GM19395 (cell line): ENCODE results near the gene CDK6.
A peak's percentile ranks its signal among the peaks of the same experiment; 100 is the strongest.

Experiments used
- ATAC-seq: cut with Tn5 transposase; IDR thresholded peaks from one replicate; pipeline ENCODE4 v1.9.1; 2021; ENCODE audit warnings: mild to moderate bottlenecking, moderate library complexity; ENCODE audit not compliant: unreplicated experiment

Gene CDK6

GRCh38 chr7:92715963-92716362 lies 120.4 kb downstream of the CDK6 start:
- no peak for ATAC-seq

GRCh38 chr7:92714767-92715166 lies 121.6 kb downstream of the CDK6 start:
- ATAC-seq, result no peak

DNA sequence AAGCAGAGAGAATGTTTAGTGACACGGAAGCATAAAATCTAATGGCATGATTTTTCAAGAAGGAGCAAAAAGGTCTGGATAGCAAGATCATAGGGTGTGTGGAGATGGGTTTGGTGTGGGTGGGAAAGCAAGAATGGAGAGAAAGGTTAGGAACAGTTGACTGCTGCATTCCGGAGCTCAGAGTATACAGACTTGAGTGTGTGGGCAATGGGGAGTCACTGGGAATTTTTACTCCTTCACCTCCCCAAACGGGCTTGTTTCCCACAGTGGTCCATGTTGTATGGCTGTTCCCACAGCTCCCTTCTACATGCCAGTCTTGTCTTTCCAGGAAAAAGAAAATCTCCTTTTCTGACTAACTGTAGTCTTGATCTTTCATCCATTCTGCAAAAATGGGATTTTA lies 122.1 kb downstream of the CDK6 start:
- no peak for ATAC-seq

DNA sequence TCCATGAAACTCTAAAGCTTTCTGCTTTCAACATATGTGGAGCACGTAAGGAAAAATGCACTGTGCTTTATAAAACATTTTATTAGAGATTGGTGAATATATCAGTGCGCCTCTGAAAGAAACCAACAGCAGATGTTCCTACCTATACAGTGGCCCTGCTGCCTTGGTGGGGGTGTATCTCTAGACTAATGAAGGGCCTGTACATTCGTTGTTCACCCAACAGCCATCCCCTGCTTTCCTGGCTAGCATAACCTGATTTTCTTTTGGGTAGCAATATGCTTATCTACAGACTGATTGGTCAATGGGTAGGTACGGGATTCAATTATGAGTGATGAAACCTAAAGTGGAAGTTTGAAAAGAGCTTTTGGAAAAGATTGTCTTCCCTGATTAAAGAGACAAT lies 126.5 kb downstream of the CDK6 start:
- no peak for ATAC-seq

GRCh38 chr7:92709150-92709549 lies 127.2 kb downstream of the CDK6 start:
- ATAC-seq, result no peak

DNA sequence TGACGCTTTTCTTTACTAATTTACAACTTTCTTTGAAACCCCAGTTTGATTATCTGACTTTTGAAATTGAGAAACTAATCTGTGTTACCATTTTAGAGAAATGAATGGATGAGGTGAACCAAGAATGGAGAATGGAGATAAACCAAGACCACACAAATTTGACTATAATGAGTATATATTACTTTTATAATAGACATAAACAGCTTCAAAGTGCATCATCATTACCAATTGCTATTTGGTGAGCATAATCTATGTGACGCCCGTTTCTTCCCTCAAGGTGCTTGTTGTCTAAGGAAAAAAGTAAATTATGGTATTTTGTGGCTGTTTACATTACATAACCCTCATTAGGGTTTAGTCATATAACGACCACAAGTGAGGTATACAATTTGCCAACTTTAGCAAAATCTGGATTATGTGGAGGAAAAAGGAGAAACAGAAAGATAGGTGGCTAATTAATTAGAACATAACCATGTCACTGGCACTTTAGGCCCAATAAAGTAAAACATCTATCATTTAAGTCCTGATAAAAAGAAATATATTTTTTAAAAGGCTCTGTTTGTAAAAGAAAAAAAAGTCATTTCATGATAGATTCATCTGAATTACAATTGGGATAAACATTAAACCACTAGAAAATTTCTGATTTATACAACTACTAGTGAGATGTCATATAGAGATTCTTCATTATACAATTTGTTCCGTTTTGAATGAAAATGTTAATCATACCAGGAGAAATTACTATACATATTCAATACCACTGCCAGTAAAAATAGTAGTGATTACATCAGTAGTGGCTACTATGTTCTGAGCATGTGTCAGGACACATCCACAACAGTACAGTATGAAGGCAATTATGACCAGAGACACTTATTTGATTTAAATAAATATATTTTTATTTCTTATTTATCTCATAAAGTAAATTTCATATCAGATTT lies 128.0 kb downstream of the CDK6 start:
- ATAC-seq, result no peak

DNA sequence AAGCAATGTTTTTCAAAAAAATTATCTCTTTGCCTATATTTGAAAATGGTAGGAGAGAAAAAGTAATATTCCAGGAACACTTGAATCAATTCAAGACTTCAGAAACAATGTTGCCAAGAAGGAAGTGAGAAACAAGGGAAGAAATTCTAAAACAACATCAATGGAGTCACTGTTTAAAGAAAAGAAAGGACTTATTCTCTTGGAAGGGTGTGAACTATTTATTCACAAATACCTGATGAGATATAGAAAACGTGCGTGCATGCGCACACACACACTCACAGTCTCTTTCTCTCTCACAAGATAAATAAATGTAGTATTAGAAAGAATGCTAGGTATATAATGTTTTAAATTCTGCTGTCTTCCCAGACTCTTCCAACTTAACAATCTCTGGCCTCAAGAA lies 128.9 kb downstream of the CDK6 start:
- ATAC-seq, result no peak

DNA sequence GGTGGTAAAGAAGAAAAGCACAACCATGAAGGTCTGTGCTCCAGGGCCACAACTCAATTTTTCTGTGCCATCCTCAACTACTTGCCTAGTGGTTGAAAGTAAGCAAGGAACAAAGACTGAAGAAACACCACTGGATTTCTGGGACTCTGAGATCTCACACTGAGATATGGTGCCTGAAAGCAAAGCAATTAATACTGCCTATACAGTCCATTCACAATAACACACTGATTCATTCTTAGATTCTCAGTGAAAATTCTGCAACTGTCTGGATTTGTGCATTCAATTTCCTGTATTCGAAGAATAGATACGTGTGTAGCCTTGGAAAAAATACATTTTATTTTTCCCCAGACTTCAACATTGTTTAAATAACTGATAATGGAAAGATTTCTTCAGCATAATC lies 129.8 kb downstream of the CDK6 start:
- no peak for ATAC-seq

GRCh38 chr7:92705831-92706230 lies 130.5 kb downstream of the CDK6 start:
- no peak for ATAC-seq

DNA sequence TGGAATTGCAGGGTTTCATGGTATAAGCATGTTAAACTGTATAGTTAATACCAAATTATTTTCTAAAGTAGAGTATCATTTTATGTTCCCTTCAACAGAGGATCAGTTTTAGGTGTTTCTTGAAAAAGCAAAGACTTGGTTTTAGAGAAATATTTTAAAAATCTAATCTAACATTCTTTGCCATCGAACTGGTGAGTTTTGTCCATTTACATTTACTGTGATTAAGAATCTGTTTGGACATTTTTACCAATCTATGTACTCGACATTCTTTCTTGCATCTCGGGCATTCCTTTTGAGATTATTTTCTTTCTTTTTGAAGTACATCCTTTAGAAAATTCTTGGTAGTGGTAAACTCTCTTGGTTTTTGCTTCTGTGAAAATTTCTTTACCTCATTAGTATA lies 131.5 kb downstream of the CDK6 start:
- no peak for ATAC-seq

GRCh38 chr7:92702535-92702934 lies 133.8 kb downstream of the CDK6 start:
- no peak for ATAC-seq

DNA sequence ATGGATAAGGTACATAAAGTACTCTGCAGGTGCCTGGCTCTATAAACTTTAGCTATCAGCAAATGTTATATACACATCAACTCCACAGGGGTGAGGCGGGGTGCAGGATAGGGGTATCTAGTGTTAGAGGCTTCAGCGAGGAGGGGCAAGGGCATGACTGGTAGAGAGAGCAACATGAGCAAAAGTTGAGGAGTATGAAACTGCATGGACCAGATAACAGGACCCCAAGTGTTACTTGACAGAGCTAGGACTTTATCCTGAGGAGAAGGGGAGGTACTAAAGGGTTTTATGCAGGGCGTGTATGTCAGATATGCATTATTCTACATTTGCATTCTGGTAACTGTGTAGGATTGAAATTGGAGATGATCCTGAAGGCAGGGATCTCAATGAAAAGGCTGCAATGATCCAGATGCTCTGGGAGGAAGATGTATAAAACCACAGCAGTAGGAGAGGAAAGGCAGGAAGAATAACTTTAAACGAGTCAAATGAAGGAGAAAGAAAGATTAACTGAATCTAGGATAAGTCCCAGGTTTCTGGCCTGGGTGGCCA lies 136.3 kb downstream of the CDK6 start:
- ATAC-seq, result no peak

DNA sequence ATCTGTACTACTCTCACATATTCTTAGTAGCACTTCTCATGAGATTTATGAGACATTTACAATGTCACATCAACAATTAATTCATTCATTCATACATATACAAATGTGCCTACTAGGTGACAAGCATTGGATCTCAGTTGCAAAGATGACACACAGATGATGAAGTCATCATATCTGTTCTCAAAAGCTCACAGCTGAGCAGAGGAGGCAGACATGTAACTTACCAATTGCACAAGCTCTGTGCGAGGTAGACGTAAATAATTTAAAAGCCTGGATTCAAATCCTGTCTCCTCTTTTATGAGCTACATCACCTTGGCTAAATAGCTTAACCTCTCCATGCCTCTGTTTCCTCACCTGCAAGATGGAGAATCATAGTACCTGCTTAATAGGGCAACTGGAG lies 136.8 kb downstream of the CDK6 start:
- no peak for ATAC-seq

DNA sequence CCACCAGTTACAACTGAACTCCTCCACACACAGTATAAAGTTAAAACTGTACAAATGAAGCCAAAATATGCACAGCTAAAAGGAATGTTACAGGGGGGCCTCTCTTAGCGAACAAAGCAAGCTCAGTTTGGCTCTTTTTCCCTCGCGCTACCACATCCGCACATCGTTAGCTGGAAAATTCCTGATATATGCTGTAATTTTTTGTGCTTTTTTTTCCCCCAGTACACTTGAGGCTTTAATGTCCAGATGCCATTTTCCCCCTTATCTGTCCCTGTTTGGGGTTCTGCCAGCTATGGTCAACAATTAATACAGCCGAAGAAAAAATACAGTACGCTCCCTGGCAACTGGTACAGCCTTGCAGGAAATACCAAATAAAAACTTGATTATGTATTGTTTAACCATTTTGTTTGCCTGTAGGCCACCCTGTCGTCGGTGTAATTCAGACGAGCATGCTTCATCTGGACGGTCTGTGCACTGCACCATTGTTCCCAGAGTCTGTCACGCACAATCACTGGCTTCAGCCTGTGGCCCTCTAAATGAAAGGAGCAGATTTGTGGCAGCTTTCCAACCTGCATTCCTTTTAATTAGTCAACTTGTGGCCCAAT lies 138.0 kb downstream of the CDK6 start:
- ATAC-seq, result no peak

GRCh38 chr7:92697414-92697813 lies 139.0 kb downstream of the CDK6 start:
- no peak for ATAC-seq

GRCh38 chr7:92697012-92697411 lies 139.4 kb downstream of the CDK6 start:
- ATAC-seq, result no peak

- no peak for ATAC-seq
These were observed 139.8 kb downstream of the CDK6 start for GRCh38 chr7:92696584-92696983.

GRCh38 chr7:92695308-92696261 lies 140.8 kb downstream of the CDK6 start:
- ATAC-seq, result no peak

GRCh38 chr7:92694211-92694610 lies 142.2 kb downstream of the CDK6 start:
- no peak for ATAC-seq

- no peak for ATAC-seq
These were observed 142.9 kb downstream of the CDK6 start for GRCh38 chr7:92693519-92693918.

- peak; percentile 87 for ATAC-seq
These were observed 144.8 kb downstream of the CDK6 start for GRCh38 chr7:92691578-92691977.
